HS-5 (cell line): ENCODE data around the gene RADIL.
"Not testable (repeated sequence)": the region's sequence is repeated elsewhere in the genome, so short reads cannot be mapped to it uniquely, and the experiment has no call there.

Experiments
- DNase-seq: peaks from one replicate; pipeline ENCODE4 v3.0.0-alpha.2; 2012; ENCODE audit warnings: low read depth

Gene RADIL, protein sequence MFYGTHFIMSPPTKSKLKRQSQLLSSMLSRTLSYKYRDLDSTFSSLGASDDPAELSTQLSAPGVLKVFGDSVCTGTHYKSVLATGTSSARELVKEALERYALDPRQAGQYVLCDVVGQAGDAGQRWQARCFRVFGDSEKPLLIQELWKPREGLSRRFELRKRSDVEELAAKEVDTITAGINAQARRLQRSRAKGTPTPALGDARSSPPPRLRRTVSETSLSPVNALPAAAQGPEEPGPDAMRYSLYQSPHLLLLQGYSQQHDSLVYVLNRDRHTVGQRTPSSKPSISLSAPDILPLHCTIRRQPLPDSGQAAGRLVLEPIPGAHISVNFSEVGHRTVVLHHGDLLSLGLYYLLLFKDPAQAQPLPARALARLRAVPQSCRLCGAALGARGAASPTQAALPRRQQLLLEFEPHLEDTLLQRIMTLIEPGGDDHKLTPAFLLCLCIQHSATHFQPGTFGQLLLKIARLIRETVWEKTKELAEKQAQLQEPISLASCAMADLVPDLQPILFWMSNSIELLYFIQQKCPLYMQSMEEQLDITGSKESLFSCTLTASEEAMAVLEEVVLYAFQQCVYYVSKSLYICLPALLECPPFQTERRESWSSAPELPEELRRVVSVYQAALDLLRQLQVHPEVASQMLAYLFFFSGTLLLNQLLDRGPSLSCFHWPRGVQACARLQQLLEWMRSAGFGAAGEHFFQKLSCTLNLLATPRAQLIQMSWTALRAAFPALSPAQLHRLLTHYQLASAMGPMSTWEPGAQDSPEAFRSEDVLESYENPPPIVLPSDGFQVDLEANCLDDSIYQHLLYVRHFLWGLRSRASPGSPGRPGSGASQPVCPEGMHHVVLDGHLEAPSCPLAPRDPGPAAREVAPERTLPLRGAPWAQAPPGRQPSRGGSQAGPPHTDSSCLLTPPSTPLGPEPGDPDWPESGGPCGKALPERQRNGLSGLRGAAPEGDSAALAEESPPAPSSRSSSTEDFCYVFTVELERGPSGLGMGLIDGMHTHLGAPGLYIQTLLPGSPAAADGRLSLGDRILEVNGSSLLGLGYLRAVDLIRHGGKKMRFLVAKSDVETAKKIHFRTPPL

DNA sequence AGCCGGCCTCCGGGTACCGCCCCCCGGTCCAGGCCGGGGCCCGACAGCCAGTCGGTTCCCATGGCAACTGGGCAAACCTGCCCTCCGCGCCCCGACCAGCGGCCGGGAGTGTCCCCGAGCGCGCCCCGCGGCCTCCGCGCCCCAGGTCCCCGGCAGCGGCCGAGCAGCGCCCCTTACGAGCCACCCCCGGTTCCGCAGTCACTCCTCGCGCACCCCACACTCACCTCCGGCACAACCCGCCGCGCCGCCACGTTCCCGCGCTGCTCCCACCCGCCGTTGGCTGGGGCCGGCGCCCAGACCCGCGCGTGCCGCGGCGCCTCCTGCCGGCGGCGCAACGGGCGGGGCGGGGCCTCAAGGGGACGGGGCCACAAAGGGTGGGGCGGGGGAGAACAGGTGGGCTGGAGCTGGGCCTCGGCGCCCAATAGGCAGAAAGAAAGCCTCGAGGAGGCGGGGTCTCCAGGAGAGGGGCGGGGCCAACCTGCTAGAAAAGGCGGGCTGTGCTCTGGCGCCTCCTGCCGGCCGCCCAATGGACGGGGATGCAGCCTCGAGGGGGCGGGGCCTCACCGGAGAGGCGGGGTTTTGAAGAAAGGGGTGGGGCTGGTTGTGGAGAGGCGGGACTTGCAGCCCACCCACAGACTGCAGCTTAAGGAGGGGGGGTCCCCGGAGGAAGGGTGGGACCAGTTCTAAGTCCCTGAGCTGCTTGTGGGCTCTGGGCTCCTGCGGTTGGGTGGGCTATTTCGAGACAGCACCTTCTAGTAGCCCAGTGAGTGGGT lies at the start of gene RADIL:
TSS of gene RADIL (minus strand) at position 345 of the 773 bp plus-strand sequence. CDS start 5,577 bp downstream, outside the sequence.
- DNase-seq, result peak; percentile 81

DNA sequence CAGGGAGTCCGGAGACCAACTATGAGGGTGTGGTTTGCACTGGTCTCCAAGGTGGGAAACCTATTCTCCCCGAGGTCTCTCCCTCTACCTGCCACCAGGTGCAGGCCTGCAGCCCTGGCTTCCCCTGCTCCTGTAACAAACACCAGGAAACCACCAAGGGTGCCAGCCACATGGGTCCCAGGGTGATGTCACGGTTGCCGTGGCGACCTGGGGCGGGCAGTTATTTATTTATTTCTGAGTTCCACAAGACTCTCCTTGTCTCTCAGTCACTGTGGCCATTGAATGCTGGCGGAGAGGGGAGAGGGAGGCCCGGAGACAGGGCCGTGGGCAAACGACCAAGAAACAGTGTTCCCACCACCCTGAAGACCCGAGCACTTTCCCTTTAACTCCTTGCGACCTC lies 48.4 kb upstream of the RADIL start:
- no peak for DNase-seq

DNA sequence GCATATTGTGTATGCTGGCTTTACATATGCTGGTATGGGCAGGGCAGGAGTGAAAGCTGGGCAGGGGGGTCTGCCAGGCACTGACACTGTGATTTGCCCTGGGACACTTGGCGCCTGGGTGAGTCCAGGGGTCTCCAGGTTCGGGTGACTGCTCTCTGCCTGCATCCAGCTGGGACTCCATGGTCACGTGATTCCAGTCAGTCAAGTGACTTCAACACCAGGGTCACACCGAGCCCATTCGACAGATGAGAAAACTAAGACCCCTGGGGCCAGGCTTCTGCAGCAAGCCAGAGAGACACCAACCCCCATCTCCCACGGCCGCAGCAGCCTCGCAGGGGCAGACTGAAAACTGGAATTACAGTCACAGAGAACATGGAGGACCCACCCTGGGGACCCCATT lies 45.5 kb upstream of the RADIL start:
- DNase-seq, result no peak

DNA sequence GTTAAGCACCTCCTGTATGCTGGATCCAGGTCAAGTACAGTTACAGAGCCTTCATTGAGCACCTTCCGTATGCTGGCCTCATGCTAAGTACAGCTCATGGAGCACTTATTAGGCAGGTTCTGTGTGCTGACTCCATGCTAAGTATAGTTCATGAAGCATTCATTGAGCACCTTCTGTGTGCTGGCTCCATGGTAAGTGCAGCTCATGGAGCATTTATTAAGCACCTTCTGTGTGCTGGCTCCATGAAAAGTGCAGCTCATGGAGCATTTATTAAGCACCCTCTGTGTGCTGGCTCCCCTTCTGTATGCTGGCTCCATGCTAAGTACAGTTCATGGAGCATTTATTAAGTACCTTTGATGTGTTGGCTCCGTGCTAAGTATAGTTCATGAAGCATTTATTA lies 44.9 kb upstream of the RADIL start:
- DNase-seq, result no peak

DNA sequence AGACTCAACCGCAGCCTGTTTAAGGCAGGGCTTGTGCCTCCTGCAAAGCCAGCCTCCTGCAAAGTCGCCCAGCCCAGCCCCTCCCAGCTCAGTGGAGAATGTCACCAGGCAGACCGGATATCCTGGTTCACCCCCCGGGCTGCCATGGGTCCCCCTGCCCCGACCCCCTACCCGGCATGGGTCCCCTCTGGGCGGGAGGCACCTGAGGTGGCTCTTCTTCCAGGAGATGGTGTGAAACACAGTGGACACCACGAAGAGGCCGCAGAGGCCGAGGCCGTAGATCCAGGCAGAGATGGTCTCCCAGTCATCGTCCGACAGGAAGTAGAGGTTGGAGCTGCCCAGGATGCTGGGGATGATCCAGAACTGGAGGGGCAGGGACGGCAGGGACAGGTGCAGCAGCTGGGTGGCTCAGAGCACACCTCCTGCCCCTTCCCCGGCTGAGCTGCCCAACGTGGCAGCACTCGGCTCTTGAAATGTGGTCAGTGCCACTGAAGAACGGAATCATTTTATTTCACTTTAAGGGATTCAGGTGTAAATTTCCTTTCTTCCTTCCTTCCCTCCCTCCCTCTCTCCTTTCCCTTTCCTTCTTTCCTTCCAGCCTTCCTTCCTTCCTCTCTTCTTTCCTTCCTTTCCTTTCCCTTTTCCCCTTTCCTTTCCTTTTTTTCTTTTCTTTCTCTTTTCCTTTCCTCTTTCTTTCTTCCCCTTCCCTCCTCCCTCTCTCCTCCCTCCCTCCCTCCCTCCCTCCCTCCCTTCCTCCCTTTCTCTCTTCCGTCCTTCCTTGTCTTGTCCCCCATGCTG lies 36.7 kb upstream of the RADIL start:
- no peak for DNase-seq

DNA sequence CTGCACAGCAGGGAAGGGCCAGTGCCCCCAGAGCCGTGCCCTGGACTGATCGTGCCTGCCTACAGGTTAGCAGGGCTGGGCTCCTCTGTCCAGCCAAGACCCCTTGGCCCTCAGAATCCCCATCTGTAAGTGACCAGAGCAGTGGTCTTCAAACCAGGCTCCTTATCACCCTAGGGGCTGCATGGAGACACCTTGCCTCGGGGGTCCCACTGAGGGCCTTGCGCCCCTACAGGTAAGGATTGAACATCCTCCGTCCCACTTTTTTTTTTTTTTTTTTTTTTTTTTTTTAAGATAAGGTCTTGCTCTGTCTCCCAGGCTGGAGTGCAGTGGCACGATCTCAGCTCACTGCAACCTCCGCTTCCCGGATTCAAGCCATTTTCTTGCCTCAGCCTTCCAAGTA lies 32.6 kb upstream of the RADIL start:
- DNase-seq, result no peak

DNA sequence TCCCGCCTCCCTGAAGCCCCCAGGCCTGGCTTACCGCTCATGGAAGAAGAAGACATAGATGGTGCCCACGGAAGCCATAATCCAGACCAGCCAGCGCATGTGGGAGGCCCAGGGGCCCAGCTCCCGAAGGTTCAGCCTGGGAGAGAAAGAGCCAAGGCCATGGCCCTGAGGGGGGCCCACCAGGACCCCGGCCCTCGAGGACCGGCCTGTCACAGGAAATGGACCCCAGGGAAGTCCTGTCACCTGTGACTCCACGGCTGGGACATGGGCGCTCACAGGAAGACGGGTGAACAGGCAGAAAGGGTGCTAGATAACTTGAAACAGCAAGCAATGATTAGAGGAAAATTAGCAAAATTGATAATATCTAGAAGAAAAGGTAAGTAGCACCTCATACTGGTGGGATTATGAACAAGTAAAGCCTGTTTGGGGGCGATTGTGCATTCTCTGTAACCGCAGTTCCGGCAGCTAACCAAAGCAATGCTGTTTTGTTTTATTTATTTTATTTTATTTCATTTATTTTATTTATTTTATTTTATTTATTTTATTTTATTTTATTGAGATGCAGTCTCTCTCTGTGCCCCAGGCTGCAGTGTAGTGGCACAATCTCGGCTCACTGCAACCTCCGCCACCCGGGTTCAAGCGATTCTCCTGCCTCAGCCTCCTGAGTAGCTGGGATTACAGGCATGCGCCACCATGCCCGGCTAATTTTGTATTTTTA lies 27.8 kb upstream of the RADIL start:
- DNase-seq, result no peak

DNA sequence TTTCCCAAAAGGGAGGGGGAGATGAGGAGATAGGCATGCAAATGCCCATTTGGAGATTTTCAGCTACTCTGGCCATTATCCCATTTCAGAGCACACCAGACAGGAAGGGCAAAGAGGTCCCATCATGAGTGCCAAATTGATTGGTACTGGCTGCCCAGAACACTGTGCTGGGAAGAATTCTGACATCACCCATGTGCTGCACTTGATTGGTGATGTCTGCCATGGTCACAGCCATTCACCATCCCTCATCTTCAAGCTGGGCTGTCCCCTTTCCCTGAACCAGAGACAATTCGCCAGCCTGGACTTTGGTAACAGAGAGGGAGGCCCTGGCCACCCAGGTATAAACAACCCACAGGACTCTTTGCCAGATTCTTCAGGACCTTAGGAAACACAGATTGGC lies 23.2 kb upstream of the RADIL start:
- no peak for DNase-seq

DNA sequence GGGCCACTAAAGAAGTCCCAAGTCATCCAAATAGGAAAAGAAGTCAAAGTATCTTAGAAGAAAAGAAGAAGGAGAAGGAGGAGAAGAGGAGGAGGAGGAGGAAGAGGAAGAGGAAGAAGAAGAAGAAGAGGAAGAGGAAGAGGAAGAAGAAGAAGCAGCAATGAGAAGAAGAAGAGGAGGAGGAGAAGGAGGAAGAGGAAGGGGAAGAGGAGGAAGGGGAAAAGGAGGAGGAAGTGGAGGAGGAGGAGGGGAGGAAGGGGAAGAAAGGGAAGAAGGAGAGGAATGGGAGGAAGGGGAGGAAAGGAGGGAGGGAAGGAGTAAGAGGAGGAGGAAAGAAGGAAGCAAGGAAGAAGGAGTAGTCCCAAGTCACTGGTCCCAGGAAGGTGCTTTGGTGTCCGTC lies 21.7 kb upstream of the RADIL start:
- DNase-seq, result no peak

DNA sequence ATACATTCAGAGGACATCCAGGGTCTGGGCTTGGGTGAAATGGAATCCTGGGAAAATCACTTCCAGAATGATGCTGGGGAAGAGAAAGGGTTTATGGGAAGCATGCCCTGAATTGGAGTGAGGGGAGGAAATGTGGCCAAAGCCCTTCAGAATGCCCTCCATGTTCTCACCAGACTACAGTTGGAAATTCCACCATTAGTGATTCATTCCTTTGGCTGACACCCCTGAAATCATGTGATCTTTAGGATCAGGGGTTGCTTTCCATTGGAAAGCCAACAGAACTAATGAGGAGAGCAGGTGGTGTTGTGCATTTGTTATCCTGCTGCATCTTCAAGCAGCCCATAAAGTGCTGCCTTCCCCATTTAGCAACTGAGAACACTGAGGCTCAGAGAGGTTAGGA lies 20.8 kb upstream of the RADIL start:
- DNase-seq, result no peak

DNA sequence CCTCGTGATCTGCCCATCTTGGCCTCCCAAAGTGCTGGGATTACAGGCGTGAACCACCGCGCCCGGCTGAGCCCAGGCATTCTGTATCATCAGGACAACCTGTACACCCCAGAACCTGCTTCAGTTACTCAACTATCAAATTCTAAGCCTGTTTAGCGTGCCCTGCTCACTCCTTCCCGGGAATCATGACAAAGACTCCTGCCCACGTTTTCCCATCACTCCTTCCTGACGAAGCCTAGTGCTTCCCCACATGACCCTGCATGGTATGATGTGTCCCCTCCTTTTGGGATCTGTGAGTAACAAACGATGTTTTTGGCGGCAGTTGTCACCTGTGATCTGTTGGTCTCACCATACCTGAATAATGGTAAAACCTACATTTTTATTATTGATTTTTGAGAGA lies 12.2 kb upstream of the RADIL start:
- no peak for DNase-seq

DNA sequence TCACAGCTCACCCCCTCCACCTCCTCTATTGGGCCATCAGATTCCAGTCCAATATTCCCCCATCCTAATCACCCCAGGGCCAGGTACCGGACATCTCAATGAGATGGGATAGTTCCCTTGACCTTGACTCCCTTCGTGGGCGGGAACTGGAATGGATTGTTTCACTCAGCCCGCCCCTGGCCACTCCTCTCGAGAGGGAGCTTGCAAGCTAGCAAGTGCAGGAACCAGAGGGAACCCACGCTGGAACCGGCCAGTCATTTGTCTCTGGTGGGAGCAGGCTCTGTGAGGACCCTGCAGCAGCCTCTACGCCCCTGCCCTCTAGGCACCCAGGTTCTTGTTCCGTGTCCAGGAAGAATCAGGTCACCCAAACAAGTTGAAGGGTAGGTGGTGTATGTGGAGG lies 11.0 kb upstream of the RADIL start:
- no peak for DNase-seq

DNA sequence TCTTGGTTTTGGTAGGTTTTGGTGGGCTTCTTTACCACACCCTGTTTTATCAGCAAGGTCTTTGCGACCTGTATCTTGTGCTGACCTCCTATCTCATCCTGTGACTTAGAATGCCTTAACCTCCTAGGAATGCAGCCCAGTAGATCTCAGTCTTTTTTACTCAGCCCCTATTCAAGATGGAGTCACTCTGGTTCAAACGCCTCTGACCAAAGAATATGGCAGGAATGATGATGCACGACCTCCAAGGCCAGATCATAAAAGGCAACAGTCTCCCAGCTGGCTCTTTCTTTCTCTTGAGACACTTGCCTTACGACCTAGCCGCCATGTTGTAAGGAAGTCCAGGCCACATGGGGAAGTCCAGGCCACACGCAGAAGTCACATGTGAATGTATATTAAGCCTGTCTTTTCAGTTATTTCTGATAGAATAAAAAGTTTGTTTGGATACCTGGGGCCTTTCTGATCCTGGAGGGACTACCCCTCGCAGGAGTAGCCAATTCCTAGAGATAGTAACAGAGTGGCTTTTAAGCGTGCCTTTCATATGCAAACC lies 10.5 kb upstream of the RADIL start:
- DNase-seq, result no peak

DNA sequence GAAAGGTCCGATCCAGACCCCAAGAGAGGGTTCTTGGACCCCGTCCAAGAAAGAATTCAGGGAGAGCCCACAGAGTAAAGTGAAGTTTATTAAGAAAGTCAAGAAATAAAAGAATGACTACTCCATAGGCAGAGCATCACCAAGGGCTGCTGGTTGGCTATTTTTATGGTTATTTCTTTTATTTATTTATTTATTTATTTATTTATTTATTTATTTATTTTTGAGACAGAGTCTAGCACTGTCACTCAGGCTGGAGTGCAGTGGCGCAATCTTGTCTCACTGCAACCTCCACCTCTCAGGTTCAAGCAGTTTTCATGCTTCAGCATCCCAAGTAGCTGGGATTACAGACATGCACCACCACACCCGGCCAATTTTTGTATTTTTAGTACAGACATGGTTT lies 9.7 kb upstream of the RADIL start:
- not testable (repeated sequence) for DNase-seq

DNA sequence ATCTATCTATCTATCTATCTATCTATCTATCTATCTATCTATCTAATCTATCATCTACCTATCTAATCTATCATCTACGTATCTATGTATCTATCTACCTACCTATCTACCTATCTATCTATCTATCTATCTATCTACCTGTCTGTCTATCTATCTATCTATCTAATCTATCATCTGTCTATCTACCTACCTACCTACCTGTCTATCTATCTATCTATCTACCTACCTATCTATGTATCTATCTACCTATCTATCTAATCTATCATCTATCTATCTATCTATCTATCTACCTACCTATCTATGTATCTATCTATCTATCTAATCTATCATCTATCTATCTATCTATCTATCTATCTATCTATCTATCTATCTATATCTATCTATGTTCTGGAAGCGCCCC lies 8.0 kb upstream of the RADIL start:
- not testable (repeated sequence) for DNase-seq

DNA sequence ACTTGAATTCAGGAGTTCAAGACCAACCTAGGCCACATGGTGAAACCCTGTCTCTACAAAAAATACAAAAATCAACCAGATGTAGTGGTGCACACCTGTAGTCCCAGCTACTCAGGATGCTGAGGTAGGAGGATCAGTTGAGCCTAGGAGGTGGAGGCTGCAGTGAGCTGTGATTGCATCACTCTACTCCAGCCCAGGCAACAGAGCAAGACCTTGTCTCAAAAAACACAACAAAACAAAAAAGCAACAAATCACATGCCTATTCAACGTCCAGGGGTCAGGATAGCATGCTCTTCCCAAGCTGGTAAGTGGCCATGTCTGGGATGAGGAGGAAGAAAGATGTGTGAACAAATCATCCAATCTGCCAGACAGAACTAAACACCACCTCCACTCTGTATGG lies 6.2 kb upstream of the RADIL start:
- no peak for DNase-seq

DNA sequence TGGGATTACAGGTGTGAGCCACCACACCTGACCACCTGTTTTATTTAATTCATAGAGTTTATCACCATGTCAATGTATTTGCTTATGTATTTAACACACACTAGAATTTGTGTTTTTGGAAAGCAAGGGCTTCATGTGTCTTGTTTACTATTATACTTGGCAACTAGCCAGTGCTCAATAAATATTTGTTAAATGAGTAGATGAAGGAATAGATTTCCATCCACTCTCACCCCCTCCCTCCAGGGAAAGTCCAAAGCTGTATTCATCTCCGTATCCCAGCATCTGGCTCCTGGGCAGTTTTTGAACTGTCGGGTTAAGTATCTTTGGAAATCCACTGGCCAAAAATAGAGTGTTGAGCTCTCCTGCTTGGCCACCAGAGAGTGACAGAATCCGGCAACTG lies 4.6 kb upstream of the RADIL start:
- no peak for DNase-seq

DNA sequence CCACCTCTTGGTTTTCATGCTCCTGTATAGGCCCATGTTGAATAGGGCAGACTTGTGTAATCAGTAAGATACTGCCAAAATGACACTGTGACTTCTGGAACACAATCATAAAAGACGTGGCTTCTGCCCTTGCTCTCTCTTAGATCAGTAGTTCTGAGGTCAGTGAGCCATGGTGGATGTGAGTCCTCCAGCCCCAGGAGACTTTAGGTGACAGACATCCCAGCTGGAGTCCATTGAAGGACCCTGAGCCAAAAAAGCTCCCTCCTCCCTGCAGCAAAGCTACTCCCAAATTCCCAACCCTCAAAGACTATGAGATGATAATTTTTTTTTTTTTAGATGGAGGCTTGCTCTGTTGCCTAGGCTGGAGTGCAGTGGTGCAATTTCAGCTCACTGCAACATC lies 3.2 kb upstream of the RADIL start:
- DNase-seq, result no peak

DNA sequence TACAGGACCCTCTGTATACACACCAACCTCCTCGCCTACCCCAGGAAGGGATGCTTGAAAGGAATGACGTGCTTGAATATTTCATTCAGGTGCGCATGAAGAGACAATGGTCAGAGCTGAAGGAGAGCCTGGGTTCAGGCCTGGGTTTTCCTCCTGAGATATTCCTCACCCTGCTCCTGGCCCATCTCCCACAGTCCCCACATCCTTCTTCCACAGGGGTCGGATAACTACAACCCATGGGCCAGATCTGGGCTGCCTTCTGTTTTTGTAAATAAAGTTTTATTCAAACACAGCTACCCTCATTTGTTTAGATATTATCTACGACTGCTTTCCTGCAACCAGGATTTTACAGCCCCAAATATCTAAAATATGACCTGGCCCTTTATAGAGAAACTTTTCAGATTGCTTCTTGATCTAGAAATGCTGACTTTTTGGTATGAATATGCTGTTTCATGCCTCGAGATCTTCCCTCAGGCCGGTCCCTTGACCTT lies 1.8 kb upstream of the RADIL start:
- DNase-seq, result no peak

DNA sequence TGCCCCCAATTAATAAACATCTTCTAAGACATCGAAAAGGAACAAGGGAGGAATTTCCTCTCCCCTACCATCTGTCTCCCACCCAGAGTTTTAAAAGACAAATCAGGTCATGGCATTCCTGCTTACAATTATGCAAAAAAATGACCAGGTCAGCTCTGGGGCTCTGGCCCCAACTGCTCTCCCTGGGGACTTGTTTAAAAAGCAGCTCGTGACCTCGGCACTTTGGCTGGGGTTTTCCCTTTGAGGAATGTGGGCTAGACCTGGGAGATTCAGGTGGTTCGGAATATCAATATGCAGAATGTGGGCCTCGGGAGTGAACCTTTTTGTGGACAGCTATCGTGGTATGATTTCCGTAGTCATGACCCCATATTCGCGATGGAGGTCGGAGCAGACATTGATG lies 648 bp upstream of the RADIL start:
- no peak for DNase-seq
